ENCODE data around the gene NTSR1.

GRCh38 chr20:62715201-62715600 lies 6.6 kb downstream of the NTSR1 start:
- TF ChIP-seq, protein P1, sequence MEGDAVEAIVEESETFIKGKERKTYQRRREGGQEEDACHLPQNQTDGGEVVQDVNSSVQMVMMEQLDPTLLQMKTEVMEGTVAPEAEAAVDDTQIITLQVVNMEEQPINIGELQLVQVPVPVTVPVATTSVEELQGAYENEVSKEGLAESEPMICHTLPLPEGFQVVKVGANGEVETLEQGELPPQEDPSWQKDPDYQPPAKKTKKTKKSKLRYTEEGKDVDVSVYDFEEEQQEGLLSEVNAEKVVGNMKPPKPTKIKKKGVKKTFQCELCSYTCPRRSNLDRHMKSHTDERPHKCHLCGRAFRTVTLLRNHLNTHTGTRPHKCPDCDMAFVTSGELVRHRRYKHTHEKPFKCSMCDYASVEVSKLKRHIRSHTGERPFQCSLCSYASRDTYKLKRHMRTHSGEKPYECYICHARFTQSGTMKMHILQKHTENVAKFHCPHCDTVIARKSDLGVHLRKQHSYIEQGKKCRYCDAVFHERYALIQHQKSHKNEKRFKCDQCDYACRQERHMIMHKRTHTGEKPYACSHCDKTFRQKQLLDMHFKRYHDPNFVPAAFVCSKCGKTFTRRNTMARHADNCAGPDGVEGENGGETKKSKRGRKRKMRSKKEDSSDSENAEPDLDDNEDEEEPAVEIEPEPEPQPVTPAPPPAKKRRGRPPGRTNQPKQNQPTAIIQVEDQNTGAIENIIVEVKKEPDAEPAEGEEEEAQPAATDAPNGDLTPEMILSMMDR (IDR thresholded peaks at IDR 0.05) = no peak
- TF ChIP-seq POLR2A (IDR thresholded peaks at IDR 0.05) = no peak

All from right lobe of liver (tissue), 4 donors.